HL-60 (cell line): ENCODE data around the gene ATP8A1.

Experiments
- POLR2AphosphoS5 ChIP-seq: IDR thresholded peaks from 2 replicates; pipeline ENCODE4 v1.6.1; 2012; ENCODE audit warnings: low read depth
- TF ChIP-seq, protein P1 (sequence below): IDR thresholded peaks from one replicate; pipeline ENCODE4 v1.5.1; 2011; ENCODE audit warnings: low read length, control low read depth, inconsistent platforms; ENCODE audit not compliant: insufficient read depth

DNA sequence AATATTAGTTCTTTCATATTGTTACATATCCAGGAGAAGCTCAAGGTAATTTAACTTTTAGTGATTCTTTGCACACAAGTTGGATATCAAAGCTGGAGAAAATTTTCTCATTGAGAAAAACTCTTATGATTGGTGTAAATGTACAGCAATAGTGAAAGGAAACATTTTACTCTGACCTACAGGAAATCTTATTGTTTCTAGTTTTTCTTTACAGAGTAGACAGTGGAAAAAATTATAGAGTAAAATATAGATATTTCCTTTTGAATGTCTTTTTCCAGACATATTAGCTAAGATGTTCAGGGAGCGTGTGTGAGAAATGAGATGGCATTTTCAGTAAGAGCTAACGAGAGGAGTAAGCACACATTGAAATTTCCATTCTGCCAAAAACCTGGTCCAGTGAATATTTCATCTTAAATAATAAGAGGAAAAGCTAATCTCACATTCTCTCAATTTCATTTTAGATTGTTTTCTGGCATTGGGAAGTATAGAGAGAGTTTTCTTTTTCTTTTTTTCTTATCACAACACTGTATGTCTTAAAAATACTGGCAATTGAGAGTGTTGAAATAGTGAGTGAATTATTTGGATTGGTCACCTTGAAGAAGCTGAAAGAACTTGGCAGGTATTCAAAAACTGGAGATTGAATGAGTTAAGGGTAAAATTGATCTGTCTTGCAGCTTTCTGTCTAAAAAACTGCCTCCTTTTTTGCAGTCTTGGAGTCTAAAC is 15.6 kb upstream of the ATP8A1 start:
- no peak for TF ChIP-seq POLR2AphosphoS5
- TF ChIP-seq, protein P1, sequence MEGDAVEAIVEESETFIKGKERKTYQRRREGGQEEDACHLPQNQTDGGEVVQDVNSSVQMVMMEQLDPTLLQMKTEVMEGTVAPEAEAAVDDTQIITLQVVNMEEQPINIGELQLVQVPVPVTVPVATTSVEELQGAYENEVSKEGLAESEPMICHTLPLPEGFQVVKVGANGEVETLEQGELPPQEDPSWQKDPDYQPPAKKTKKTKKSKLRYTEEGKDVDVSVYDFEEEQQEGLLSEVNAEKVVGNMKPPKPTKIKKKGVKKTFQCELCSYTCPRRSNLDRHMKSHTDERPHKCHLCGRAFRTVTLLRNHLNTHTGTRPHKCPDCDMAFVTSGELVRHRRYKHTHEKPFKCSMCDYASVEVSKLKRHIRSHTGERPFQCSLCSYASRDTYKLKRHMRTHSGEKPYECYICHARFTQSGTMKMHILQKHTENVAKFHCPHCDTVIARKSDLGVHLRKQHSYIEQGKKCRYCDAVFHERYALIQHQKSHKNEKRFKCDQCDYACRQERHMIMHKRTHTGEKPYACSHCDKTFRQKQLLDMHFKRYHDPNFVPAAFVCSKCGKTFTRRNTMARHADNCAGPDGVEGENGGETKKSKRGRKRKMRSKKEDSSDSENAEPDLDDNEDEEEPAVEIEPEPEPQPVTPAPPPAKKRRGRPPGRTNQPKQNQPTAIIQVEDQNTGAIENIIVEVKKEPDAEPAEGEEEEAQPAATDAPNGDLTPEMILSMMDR = no peak
